GM18511 (cell line): ENCODE measurements around the gene THSD8.
"Not testable (repeated sequence)": the region's sequence is repeated elsewhere in the genome, so short reads cannot be mapped to it uniquely, and the experiment has no call there.

Experiments
- ATAC-seq: cut with Tn5 transposase; IDR thresholded peaks from one replicate; pipeline ENCODE4 v1.9.1; 2021; ENCODE audit warnings: mild to moderate bottlenecking, moderate library complexity; ENCODE audit not compliant: unreplicated experiment

THSD8 gene

DNA sequence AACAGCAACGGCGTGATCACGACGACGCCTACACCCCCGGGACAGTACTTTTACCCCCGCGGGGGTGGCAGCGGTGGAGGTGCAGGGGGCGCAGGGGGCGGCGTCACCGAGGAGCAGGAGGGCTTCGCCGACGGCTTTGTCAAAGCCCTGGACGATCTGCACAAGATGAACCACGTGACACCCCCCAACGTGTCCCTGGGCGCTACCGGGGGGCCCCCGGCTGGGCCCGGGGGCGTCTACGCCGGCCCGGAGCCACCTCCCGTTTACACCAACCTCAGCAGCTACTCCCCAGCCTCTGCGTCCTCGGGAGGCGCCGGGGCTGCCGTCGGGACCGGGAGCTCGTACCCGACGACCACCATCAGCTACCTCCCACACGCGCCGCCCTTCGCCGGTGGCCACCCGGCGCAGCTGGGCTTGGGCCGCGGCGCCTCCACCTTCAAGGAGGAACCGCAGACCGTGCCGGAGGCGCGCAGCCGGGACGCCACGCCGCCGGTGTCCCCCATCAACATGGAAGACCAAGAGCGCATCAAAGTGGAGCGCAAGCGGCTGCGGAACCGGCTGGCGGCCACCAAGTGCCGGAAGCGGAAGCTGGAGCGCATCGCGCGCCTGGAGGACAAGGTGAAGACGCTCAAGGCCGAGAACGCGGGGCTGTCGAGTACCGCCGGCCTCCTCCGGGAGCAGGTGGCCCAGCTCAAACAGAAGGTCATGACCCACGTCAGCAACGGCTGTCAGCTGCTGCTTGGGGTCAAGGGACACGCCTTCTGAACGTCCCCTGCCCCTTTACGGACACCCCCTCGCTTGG is 9.6 kb upstream of the THSD8 start:
- ATAC-seq, result no peak

DNA sequence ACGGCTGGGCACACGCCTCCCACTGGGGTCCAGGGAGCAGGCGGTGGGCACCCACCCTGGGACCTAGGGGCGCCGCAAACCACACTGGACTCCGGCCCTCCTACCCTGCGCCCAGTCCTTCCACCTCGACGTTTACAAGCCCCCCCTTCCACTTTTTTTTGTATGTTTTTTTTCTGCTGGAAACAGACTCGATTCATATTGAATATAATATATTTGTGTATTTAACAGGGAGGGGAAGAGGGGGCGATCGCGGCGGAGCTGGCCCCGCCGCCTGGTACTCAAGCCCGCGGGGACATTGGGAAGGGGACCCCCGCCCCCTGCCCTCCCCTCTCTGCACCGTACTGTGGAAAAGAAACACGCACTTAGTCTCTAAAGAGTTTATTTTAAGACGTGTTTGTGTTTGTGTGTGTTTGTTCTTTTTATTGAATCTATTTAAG is 9.0 kb upstream of the THSD8 start:
- no peak for ATAC-seq

DNA sequence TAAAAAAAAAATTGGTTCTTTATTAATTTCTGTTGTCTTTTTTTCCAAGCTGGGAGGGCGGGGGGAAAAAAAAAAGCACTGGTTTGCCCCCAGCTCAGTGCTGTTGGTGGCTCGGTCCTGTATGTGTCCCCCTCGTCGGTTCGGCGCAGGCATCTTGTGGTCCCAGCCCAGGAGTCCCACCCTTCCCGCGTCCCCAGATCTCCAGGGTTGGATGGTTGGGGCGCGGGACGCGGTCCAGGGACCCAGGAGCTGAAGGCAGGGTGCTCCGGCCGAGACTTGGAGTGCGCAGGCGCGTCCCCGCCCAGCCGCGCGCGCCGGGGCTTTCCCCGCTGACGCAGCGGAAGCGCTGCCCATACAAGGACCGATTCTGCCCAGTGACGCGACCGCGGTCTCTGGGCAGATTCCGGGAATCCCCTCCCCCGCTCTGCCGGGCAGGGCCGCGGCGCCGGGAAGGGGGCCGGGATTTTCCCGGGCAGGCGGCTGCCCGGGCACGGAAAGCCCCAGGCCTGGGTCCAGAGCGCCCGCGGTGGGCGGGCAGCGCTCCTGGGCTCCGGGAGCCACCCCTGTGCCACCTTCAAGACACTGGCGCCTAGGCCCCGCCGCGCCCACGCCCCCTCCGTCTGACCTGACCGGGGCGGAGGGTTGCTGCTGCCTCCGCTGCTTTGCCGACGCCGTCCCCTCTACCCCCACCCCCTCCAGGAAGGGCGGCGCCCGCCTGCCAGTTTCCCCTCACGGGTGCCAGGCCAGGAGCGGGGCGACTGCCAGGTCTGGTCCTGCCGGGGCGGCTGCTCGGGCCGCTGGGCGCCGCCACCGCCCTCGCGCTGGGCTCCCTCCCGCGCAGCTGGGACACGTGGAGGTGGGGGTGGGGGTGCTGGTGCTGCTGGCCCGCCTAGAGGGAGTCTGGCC is 8.3 kb upstream of the THSD8 start:
- ATAC-seq, result peak; percentile 31

DNA sequence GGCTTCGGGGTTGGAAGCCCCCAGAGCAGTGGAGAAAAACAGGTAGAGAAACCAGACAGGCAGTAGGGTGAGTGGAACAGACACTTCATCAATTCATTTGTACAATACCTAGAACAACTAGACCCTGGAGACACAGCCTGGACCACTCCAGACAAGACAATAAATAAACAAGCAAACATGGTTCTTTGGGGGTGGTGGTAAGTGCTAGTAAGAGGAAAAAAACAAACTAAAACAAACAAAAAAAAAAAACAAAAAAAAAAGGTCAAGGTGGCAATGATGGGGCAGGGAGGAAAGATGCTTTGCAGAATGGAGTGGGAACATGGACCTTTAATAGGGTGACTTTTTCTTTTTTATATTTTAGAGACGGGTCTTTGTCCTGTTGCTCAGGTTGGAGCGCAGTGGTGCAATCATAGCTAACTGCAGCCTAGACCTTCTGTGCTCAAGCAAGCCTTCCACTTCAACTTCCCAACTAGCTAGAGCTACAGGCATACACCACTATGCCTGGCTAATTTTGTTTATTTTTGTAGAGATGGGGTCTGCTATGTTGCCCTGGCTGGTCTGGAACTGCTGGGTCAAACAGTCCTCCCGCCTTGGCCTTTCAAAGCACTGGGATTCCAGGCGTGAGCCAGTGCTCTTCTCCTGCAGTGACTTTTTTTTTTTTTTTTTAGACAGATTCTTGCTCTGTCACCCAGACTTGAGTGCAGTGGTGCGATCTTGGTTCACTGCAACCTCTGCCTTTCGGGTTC is 7.5 kb upstream of the THSD8 start:
- ATAC-seq, result no peak

GRCh38 chr19:12794971-12795381 is 6.9 kb upstream of the THSD8 start:
- no peak for ATAC-seq

DNA sequence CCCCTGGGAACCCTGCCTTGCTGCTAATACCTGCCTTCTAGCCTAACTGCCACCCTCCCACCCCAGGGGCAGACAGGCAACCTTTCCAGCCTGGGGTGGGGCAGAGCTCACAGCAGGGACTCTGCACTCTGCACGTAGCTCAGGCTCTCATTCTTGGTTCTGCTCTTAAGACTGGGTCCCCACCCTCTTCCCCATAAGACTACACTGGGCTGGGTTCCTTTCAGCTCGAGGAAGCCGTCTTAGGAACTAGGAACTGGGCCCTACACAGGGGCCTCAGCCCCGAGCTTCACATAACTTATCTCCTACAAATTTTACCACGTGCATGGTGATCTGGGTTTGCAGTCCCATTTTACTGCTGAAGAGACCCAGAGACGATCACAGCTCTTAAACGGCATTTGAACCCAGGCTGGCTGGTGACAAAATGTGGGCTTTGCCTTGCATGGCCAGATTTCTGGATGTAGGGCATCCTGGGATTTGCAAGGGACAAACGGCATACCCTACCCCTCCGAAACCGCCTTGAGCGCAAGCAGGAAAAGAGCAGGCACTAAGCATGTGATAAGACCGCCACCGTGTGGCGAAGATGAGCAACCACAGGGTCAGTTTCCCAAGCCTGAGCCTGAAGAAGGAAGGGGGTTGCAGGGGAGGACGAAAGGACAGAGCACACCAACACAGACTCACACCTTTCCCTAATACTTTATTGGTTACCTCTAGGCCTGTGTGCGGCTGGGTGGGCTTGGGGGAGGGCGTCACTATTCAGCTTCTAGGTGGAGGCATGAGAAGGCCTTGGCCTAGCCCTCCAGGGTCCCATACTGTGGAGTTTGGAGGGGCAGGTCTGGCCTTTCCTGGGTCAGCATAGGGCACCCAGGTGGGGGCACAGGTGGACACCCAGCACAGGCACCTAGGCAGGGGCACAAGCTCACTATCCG is 5.5 kb upstream of the THSD8 start:
- no peak for ATAC-seq

GRCh38 chr19:12797141-12797587 is 4.7 kb upstream of the THSD8 start:
- ATAC-seq, result no peak

- not testable (repeated sequence) for ATAC-seq
These were observed 4.3 kb upstream of the THSD8 start for GRCh38 chr19:12797607-12798006.

DNA sequence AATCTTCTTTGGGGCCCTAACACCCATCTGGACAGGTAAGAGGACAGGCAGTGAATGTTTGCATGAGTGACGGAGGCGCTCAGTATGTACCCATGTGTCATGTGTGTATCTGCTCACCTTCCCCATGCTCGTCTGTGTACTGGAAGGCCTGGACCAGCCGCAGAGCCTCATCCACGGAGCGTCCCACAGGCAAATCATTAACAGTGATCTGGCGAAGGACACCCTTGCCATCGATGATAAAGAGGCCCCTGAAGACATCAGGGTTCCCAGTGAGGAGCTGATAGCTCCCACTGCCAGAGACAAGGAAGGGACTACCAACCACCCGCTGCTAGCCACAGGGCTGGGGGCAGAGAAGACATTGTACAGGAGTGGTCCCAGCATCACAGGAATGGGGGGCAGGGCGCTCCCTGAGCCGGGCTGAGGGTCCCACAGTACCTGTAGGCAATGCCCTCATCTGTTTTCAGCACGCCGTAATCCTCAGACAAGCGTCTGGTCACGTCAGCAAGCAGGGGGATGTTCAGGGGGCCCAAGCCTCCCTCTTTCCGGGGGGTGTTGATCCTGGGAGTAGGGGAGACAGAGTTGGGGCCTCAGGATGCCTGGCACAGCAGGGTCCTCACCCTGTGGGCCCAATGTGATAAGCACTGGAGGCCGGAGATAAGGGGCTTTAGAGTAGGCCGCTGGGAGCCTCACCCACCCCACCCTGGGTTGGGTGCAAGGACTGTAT is 2.0 kb upstream of the THSD8 start:
- no peak for ATAC-seq

DNA sequence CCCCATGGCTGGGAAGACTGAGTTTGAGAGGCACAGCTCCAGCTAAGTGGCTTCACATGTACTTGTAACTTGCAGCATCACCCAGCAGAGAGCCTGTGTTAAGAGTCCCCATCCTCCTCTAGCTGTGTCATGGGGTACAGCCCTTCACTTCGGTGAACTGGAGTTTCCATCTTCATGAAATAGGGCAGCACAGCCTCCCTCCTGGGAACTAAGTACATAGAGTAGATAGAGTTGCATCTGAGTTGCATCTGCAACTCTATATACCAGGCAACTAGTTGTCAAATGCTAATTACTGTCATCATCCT is 1.5 kb upstream of the THSD8 start:
- ATAC-seq, result no peak

GRCh38 chr19:12800923-12801465 is 875 bp upstream of the THSD8 start:
- no peak for ATAC-seq

GRCh38 chr19:12802267-12803106 is 618 bp downstream of the THSD8 start:
- no peak for ATAC-seq

- ATAC-seq, result no peak
These were observed 2.2 kb downstream of the THSD8 start for GRCh38 chr19:12804051-12804450.

DNA sequence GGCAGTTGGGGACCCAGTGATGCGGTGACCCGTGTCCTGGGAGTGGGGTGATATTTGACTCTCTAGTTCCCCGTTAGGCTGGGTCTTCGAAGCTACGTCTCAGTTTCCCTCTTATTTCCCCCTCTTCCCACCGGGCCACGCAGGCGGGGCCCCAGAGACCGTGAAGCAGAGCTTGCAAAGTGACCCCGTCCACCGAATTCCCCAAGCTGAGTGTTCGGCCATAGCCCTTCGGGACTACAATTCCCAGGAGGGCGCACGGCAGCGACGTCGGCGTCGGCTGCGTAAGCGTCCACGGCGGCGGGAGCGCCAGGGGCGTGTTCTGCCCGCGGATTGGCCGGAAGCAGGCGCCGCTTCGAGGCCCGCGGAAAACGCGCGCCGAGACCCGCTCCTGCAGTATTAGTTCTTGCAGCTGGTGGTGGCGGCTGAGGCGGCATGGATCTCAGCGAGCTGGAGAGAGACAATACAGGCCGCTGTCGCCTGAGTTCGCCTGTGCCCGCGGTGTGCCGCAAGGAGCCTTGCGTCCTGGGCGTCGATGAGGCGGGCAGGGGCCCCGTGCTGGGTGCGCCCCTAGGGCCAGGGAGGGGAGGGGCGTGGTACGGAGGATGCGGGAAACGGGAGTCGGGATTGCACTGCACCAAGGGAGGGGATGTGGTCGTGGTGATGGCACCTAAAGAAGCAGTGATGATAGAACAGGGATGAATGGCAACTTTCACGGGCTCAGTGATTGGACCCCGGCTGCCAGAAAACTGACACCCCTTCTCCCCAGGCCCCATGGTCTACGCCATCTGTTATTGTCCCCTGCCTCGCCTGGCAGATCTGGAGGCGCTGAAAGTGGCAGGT is 4.6 kb downstream of the THSD8 start, which contains the start of gene RNASEH2A:
Gene RNASEH2A, plus strand, starts transcription at position 343 of the 840 bp plus-strand sequence. Its CDS starts 90 bp downstream, at position 433.
- peak; percentile 75 for ATAC-seq

GRCh38 chr19:12815088-12815487 is 13.2 kb downstream of the THSD8 start:
- no peak for ATAC-seq

DNA sequence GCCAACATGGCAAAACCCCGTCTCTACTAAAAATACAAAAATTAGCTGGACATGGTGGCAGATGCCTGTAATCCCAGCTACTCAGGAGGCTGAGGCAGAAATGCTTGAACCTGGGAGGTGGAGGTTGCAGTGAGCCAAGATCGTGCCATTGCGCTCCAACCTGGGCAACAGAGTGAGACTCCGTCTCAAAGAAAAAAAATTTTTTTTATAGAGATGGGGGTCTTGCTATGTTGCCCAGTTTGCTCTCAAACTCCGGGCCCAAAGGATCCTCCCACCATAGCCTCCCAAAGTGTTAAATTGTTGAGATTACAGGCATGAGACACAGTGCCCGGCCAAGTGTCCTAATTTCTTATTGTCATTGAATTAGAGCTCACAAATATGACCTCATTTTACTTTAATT is 15.3 kb downstream of the THSD8 start:
- ATAC-seq, result not testable (repeated sequence)

GRCh38 chr19:12817810-12818209 is 15.9 kb downstream of the THSD8 start:
- not testable (repeated sequence) for ATAC-seq
